Natural killer cell (primary cell): ENCODE results near the gene CTAGE9. TPM values are rescaled to one million over a fixed set of nuclear protein-coding genes. Genes with fewer than 3 reads are reported as not detected.
"Not testable (repeated sequence)": the region's sequence is repeated elsewhere in the genome, so short reads cannot be mapped to it uniquely, and the experiment has no call there.

Source experiments
- ATAC-seq, 3 donors: fragments of 150-1000 bp in 2 of 3; fragments of 200-7000 bp in 1 of 3; cut with Tn5 transposase; 1 replicate in 1 of 3; 2 replicates in 2 of 3; pipeline ENCODE4 v1.10.0; 2021; ENCODE audit warnings: mild to moderate bottlenecking in 2 of 3, moderate library complexity in 2 of 3
- DNase-seq, 2 donors: peaks; one replicate each; pipeline versions ENCODE4 v3.0.0 to v3.0.0-alpha.2; 2013 to 2021; ENCODE audit warnings: mixed read lengths in 1 of 2
- H3K27ac ChIP-seq: one replicate; pipeline ENCODE4 v1.5.1; 2013; ENCODE audit warnings: mild to moderate bottlenecking, low read length
- H3K27me3 ChIP-seq: one replicate; pipeline ENCODE4 v1.6.1; 2013; ENCODE audit warnings: low read length; ENCODE audit not compliant: control insufficient read depth, insufficient read depth
- H3K36me3 ChIP-seq: one replicate; pipeline ENCODE4 v1.6.1; 2013; ENCODE audit warnings: low read length; ENCODE audit not compliant: control insufficient read depth, insufficient read depth
- H3K4me1 ChIP-seq: one replicate; pipeline ENCODE4 v1.6.1; 2013; ENCODE audit warnings: low read length; ENCODE audit not compliant: control insufficient read depth, insufficient read depth
- H3K4me3 ChIP-seq: one replicate; pipeline ENCODE4 v1.5.1; 2013; ENCODE audit warnings: low read length
- H3K9me3 ChIP-seq: one replicate; pipeline ENCODE4 v1.6.1; 2013; ENCODE audit warnings: low read length; ENCODE audit not compliant: control insufficient read depth, insufficient read depth
- H3K27ac Mint-ChIP-seq, 2 donors: one replicate each; pipeline ENCODE4 v1.8.0; 2022; ENCODE audit warnings: mild to moderate bottlenecking in 2 of 2, mixed read lengths in 2 of 2, moderate library complexity in 1 of 2
- H3K27me3 Mint-ChIP-seq, 2 donors: one replicate each; pipeline ENCODE4 v1.8.0; 2022; ENCODE audit warnings: low read depth in 2 of 2, mixed read lengths in 2 of 2
- H3K36me3 Mint-ChIP-seq: one replicate; pipeline ENCODE4 v1.8.0; 2022; ENCODE audit warnings: mixed read lengths
- H3K4me1 Mint-ChIP-seq, 2 donors: one replicate each; pipeline ENCODE4 v1.8.0; 2022; ENCODE audit warnings: mixed read lengths in 2 of 2
- H3K4me3 Mint-ChIP-seq: one replicate; pipeline ENCODE4 v1.8.0; 2022; ENCODE audit warnings: mild to moderate bottlenecking, moderate library complexity, mixed read lengths
- H3K9me3 Mint-ChIP-seq, 2 donors: one replicate each; pipeline ENCODE4 v1.8.0; 2022; ENCODE audit warnings: mixed read lengths in 2 of 2
- WGBS: methylation state at CpG from one replicate; pipeline ENCODE4 v1.1.7; 2013; ENCODE audit warnings: missing lambda C conversion rate; ENCODE audit not compliant: insufficient coverage; 5-methylcytosine and 5-hydroxymethylcytosine counted together
- intact Hi-C: fragments of 100-400 bp; cut with micrococcal nuclease; formaldehyde crosslinking; loops from one replicate; pipeline ENCODE4 v1.14.2; 2022
- total RNA-seq, 4 donors: library from RNA; stranded (reverse); fragments of 120-200 nt in 1 of 4; gene quantifications; one replicate each; pipeline versions ENCODE4 v1.2.3 to v1.2.4, GENCODE V29; 2013 to 2022
- TF ChIP-seq, protein P1 (sequence below): fragments of 200-600 bp; IDR thresholded peaks from one replicate; pipeline ENCODE4 v1.8.0; 2022; ENCODE audit warnings: antibody characterized with exemption

Gene CTAGE9
- total RNA-seq, 3 donors from 2014 or later (not counting 1 experiment from before 2014, with no cell fraction given): 0.21 TPM; not detected in 2

DNA sequence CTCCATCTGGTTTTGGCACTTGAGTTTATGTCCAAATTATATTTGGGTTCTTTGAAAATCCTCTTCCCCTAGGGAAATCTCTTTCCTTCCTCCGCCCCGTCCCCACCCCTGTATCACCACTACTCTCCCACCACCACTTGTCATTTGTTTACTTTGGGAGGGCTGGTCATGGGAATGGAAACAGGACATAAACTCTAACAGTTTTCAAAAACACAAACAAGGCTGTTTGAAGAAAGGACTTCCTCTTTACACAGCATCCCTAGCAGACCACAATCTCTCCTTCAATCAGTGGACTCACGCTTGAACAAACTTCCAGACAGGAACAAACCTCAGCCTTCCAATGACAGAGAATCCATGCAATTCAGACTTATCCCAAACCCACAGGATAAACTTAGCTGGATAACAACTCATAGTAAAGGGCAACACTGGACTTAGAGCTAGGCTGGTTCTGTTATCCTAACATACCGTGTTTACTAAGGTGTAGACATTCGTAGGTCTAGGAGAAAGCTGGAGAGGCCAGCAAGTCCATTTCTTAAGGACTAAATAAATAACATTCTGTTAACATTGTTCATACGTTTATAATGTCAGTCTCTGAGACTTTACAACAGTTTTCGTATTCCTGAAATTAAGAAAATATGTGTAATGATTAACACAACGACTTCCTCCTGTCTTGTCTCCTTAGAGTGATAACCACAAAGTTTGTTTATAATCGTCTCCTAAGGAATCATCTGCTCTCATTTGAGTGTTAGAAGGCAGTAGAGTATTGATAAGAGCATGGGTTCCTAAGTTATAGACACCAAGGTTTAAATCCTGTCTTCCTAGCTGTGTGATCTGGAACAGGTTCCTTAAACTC, 44.1 kb upstream of the CTAGE9 start:
- H3K27ac Mint-ChIP-seq: no peak overlapping the region
- no peak for ATAC-seq
- Histone ChIP-seq H3K27ac (no peak overlapping the region), H3K9me3 (no peaks in the 10 kb centered on the region), H3K4me3 (no peak overlapping the region), H3K4me1 (no peaks in the 10 kb centered on the region), H3K36me3 (no peaks in the 10 kb centered on the region), H3K27me3 (no peaks in the 10 kb centered on the region)
- 55% methylated on average over 7 of the region's 9 CpGs for WGBS
- no peaks in the 10 kb centered on the region for H3K36me3 Mint-ChIP-seq
- H3K9me3 Mint-ChIP-seq: no peaks in the 10 kb centered on the region
- peaks cover 8 to 14% of the 10 kb centered on the region in 2 donors for H3K27me3 Mint-ChIP-seq
- no peak overlapping the region for H3K4me3 Mint-ChIP-seq
- no peaks in the 10 kb centered on the region for H3K4me1 Mint-ChIP-seq
- intact Hi-C loops: no loop called here
- TF ChIP-seq, protein P1, sequence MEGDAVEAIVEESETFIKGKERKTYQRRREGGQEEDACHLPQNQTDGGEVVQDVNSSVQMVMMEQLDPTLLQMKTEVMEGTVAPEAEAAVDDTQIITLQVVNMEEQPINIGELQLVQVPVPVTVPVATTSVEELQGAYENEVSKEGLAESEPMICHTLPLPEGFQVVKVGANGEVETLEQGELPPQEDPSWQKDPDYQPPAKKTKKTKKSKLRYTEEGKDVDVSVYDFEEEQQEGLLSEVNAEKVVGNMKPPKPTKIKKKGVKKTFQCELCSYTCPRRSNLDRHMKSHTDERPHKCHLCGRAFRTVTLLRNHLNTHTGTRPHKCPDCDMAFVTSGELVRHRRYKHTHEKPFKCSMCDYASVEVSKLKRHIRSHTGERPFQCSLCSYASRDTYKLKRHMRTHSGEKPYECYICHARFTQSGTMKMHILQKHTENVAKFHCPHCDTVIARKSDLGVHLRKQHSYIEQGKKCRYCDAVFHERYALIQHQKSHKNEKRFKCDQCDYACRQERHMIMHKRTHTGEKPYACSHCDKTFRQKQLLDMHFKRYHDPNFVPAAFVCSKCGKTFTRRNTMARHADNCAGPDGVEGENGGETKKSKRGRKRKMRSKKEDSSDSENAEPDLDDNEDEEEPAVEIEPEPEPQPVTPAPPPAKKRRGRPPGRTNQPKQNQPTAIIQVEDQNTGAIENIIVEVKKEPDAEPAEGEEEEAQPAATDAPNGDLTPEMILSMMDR: no peak
- no peak for DNase-seq

DNA sequence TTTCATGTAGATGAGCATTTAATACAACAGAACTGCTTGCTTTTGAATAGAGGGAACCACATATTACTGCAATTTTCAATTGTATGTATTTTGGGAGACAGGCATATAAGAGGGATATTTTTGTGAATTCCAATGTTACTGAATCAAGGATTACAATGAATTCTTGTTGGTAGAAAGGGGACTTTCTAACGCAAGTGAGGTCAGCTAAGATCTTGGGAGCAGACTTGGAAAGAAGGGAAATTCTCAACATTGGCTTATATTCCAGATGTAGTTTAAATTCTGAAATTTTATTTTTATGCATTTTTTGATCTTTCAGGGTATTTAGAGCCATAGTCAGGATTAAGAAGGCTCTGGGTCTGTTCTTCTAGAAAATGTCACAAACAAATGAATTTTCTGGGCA, 43.3 kb upstream of the CTAGE9 start:
- TF ChIP-seq, protein P1: no peak
- WGBS: 81% methylated on average over 1 of the region's 1 CpG
- DNase-seq: no peak
- Mint-ChIP-seq H3K27me3 (peaks cover 8 to 14% of the 10 kb centered on the region in 2 donors), H3K4me3 (no peak overlapping the region), H3K36me3 (no peaks in the 10 kb centered on the region), H3K27ac (no peak overlapping the region), H3K4me1 (no peaks in the 10 kb centered on the region), H3K9me3 (no peaks in the 10 kb centered on the region)
- ATAC-seq: no peak
- intact Hi-C loops: no loop called here
- Histone ChIP-seq H3K4me3 (no peak overlapping the region), H3K4me1 (no peaks in the 10 kb centered on the region), H3K36me3 (no peaks in the 10 kb centered on the region), H3K27ac (no peak overlapping the region), H3K9me3 (no peaks in the 10 kb centered on the region), H3K27me3 (no peaks in the 10 kb centered on the region)

DNA sequence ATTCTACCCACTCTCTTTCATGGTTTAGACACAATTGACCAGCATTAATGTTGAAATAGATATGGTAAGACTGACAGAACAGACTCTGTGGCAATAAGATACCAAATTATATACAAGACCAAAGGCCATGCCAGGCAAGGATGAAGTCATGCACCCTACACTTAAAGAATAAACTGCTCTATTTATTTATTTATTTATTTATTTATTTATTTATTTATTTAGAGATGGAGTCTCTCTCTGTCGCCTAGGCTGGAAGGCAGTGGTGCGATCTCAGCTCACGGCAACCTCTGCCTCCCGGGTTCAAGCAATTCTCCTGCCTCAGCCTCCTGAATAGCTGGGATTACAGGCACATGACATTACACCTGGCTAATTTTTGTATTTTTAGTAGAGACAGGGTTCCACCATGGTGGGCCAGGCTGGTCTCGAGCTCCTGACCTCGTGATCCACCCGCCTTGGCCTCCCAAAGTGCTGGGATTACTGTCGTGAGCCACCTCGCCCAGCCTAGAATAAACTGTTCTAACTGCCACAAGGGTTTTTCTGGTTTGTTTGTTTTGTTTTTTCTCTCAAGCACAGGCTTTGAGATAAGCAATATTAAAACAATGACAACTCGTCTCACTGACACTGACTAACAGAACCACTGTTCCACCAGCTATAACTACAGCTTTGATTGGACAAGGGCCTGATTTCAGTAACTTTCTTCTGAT, 40.3 kb upstream of the CTAGE9 start:
- H3K27ac ChIP-seq, H3K9me3 Mint-ChIP-seq, H3K27ac Mint-ChIP-seq, H3K4me3 Mint-ChIP-seq, H3K9me3 ChIP-seq, intact Hi-C loops, DNase-seq, H3K4me3 ChIP-seq, H3K36me3 ChIP-seq, ATAC-seq, H3K4me1 ChIP-seq, H3K27me3 ChIP-seq, H3K36me3 Mint-ChIP-seq, H3K4me1 Mint-ChIP-seq: not testable (repeated sequence)
- 86% methylated on average over 10 of the region's 10 CpGs for WGBS
- H3K27me3 Mint-ChIP-seq: peaks cover 4 to 13% of the 10 kb centered on the region in 2 donors

DNA sequence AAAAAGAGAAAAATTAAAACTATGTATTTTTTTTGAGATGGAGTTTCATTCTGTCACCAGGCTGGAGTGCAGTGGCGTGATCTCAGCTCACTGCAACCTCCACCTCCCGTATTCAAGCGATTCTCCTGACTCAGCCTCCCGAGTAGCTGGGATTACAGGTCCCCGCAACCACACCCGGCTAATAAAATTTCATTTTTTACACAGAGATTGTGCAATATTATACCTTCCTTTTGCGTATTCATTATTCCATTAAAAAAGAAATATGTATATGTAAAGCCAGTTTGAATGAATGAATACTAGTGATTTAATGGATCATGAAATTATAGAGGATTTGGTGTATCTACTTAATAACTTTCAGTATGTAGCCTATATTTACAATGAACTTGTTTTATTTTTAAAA, 38.2 kb upstream of the CTAGE9 start:
- no peaks in the 10 kb centered on the region for H3K36me3 ChIP-seq
- H3K36me3 Mint-ChIP-seq: no peaks in the 10 kb centered on the region
- H3K4me3 ChIP-seq: no peak overlapping the region
- no peaks in the 10 kb centered on the region for H3K27me3 ChIP-seq
- DNase-seq (no peak), ATAC-seq (no peak)
- no peak overlapping the region for H3K4me3 Mint-ChIP-seq
- WGBS: 95% methylated on average over 6 of the region's 7 CpGs
- TF ChIP-seq, protein P1: no peak
- H3K27me3 Mint-ChIP-seq: peaks cover 0 to 2% of the 10 kb centered on the region in 2 donors
- H3K27ac ChIP-seq: no peak overlapping the region
- H3K4me1 Mint-ChIP-seq: no peaks in the 10 kb centered on the region
- H3K4me1 ChIP-seq: no peaks in the 10 kb centered on the region
- H3K27ac Mint-ChIP-seq: no peak overlapping the region
- H3K9me3 Mint-ChIP-seq: no peaks in the 10 kb centered on the region
- no peaks in the 10 kb centered on the region for H3K9me3 ChIP-seq
- intact Hi-C loops: no loop called here
